ENCODE measurements around the gene DPPA5. TPM values are rescaled to one million over a fixed set of nuclear protein-coding genes. Genes with fewer than 3 reads are reported as not detected.

Gene DPPA5
- total and polyA plus RNA-seq, 9 of the 15 experiments (the other 6 are each of a cell fraction or from before 2014, with no cell fraction given), result not detected

- TF ChIP-seq CHAMP1 (IDR thresholded peaks at IDR 0.05) (no peak), BRF1 (IDR thresholded peaks at IDR 0.05; ENCODE audit: borderline replicate concordance, extremely low read depth, insufficient read length) (no peak), KLF6 (CRISPR knock-in tag; IDR thresholded peaks at IDR 0.05; ENCODE audit: borderline replicate concordance) (no peak), SLC30A9 (CRISPR knock-in tag; IDR thresholded peaks at IDR 0.05) (no peak), ZNF609 (CRISPR knock-in tag; IDR thresholded peaks at IDR 0.05; ENCODE audit: borderline replicate concordance) (no peak), PCBP2 (IDR thresholded peaks at IDR 0.05; ENCODE audit: low read depth, low read length, poor library complexity, severe bottlenecking) (no peak), NR3C1 (CRISPR knock-in tag; IDR thresholded peaks at IDR 0.05) (no peak), YBX1 (IDR thresholded peaks at IDR 0.05) (no peak), CC2D1A (IDR thresholded peaks at IDR 0.05) (no peak), REST (IDR thresholded peaks at IDR 0.05; ENCODE audit: borderline replicate concordance) (no peak), REST (CRISPR knock-in tag; IDR thresholded peaks at IDR 0.05; ENCODE audit: low read depth) (no peak)
Observed at GRCh38 chr6:73367761-73368355, 13.8 kb upstream of the DPPA5 start (continued).

Measured in K562 (cell line).